Activated T-helper 1 cell treated with anti-CD3 and anti-CD28 coated beads, Interleukin-2, amount 50 U/mL, for 16 hours (primary cell): Measurements from ENCODE around the gene ISY1.
"Not testable (repeated sequence)": the region's sequence is repeated elsewhere in the genome, so short reads cannot be mapped to it uniquely, and the experiment has no call there.

ENCODE experiments used
- DNase-seq, 2 donors: peaks; one replicate each; pipeline ENCODE4 v3.0.0-alpha.2; 2020; ENCODE audit warnings: low read depth in 1 of 2, low spot score in 1 of 2

ISY1 gene

GRCh38 chr3:129121016-129121791 is 39.7 kb downstream of the ISY1 start:
- no peak for DNase-seq

- peak; percentile 77 to 80 for DNase-seq
Measured at GRCh38 chr3:129120254-129121004, 40.4 kb downstream of the ISY1 start.

GRCh38 chr3:129119365-129120100 is 41.3 kb downstream of the ISY1 start:
- no peak for DNase-seq

- DNase-seq = no peak
Measured at GRCh38 chr3:129118745-129119144, 42.1 kb downstream of the ISY1 start.

GRCh38 chr3:129117134-129117533 is 43.7 kb downstream of the ISY1 start:
- no peak for DNase-seq

GRCh38 chr3:129116482-129116946 is 44.3 kb downstream of the ISY1 start:
- no peak for DNase-seq

- no peak for DNase-seq
Measured at GRCh38 chr3:129114455-129114854, 46.4 kb downstream of the ISY1 start.

GRCh38 chr3:129112308-129113052 is 48.4 kb downstream of the ISY1 start:
- DNase-seq = no peak

- not testable (repeated sequence) for DNase-seq
Measured at GRCh38 chr3:129111076-129111780, 49.6 kb downstream of the ISY1 start.

- DNase-seq = no peak
Measured at GRCh38 chr3:129107793-129108192, 53.1 kb downstream of the ISY1 start.

- DNase-seq = no peak
Measured at GRCh38 chr3:129106866-129107565, 53.8 kb downstream of the ISY1 start.

GRCh38 chr3:129106320-129106719 is 54.5 kb downstream of the ISY1 start:
- no peak for DNase-seq

GRCh38 chr3:129105862-129106261 is 55.0 kb downstream of the ISY1 start:
- DNase-seq = no peak

GRCh38 chr3:129104498-129105079 is 56.3 kb downstream of the ISY1 start:
- no peak for DNase-seq

- DNase-seq = no peak
Measured at GRCh38 chr3:129104051-129104450, 56.8 kb downstream of the ISY1 start.

GRCh38 chr3:129103296-129103695 is 57.6 kb downstream of the ISY1 start:
- DNase-seq = no peak

GRCh38 chr3:129101370-129102138 is 59.3 kb downstream of the ISY1 start:
- DNase-seq = no peak

GRCh38 chr3:129100274-129100673 is 60.6 kb downstream of the ISY1 start:
- DNase-seq = no peak

GRCh38 chr3:129095285-129095684 is 65.6 kb downstream of the ISY1 start:
- DNase-seq = no peak
